Mucosa of descending colon (tissue), 3 donors: ENCODE measurements around the gene CTSW. TPM values are rescaled to one million over a fixed set of nuclear protein-coding genes. Genes with fewer than 3 reads are reported as not detected.

Experiments used
- ATAC-seq: fragments of 200-7000 bp; cut with Tn5 transposase; one replicate; pipeline ENCODE4 v1.9.1; 2020; ENCODE audit warnings: mild to moderate bottlenecking, moderate library complexity
- DNase-seq, 3 donors: peaks; one replicate each; pipeline ENCODE4 v3.0.0-alpha.2; 2020
- H3K36me3 ChIP-seq: fragments of 200-600 bp; one replicate; pipeline ENCODE4 v1.8.0; 2021; ENCODE audit warnings: low read depth, mild to moderate bottlenecking
- H3K4me1 ChIP-seq: fragments of 200-600 bp; one replicate; pipeline ENCODE4 v1.8.0; 2021; ENCODE audit warnings: low read depth, mild to moderate bottlenecking
- H3K4me3 ChIP-seq: fragments of 200-600 bp; one replicate; pipeline ENCODE4 v1.8.0; 2021; ENCODE audit warnings: mild to moderate bottlenecking
- H3K9me3 ChIP-seq: fragments of 200-600 bp; one replicate; pipeline ENCODE4 v1.8.0; 2021; ENCODE audit warnings: mild to moderate bottlenecking
- CTCF ChIP-seq: fragments of 200-600 bp; IDR thresholded peaks from one replicate; pipeline ENCODE4 v1.8.0; 2022; ENCODE audit warnings: antibody characterized with exemption, mild to moderate bottlenecking
- intact Hi-C, 2 donors: fragments of 100-400 bp; cut with DNase I in 1 of 2; cut with micrococcal nuclease in 1 of 2; formaldehyde crosslinking; loops; one replicate each; pipeline versions ENCODE4 v1.11.0 to v1.11.1; 2022; cut with DNase I, micrococcal nuclease
- total RNA-seq, 3 donors: library from RNA; stranded (reverse); fragmentation: NEBNext Ultra II Directional in 2 of 3; extraction: Animal tissue kit (Norgen Biotek cat#: 25700) in 2 of 3; gene quantifications; one replicate each; pipeline versions ENCODE4 v1.2.1 to v1.2.4, GENCODE V29; 2021 to 2023
- donor health status: DM: no; HTN: no; CAD: no; lungs with moderate emphysema.
- donor health status: DM: no; HTN: no; CAD: no.
- donor health status: DM: no; HTN: yes; CAD: no.

CTSW gene
- total RNA-seq, 3 donors from 2014 or later, result 1.2 to 3.2 (median 2.8) TPM

GRCh38 chr11:65851083-65851579 lies 28.5 kb upstream of the CTSW start:
- no peak for TF ChIP-seq CTCF
- intact Hi-C loops, result no loop called here
- DNase-seq (peak in 1 of 3 donors; percentile 43), ATAC-seq (peak; percentile 5)
- Histone ChIP-seq H3K36me3 (no peaks in the 10 kb centered on the region), H3K4me1 (peaks cover 36% of the 10 kb centered on the region), H3K4me3 (no peak overlapping the region), H3K9me3 (no peaks in the 10 kb centered on the region)

DNA sequence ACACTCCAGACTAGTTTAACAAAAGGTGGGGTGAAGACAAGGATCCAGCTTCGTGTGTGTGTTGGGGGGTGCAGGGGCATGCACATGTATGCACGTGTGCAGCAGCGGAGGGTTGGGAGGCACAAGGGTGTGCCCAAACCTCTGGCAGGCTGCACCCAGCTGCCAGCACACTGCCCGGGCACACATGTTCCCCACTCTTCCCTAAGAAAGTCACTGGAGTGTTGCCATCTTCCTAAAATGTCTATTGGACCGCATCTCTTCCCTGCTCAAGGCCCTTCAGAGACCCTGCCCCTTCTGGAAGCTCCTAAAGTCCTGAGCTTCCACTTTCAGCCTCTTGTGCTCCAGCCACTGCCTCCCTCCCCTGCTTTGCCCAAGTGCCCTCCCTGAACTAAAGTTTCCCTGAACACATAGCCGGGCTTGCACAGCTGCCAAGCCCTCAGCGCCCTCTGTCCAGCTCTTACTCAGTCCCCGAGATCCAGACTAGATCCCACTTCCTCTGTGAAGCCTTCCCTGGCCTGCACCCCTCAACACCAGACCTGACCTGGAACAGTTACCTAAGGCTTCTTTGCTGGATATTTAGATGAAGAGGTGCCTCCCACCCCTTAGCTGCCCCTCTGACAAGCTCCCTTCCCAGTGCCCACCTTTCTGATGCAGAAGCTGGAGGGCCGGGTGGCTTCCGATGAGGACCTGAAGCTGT lies 27.7 kb upstream of the CTSW start:
- ATAC-seq, result no peak
- Histone ChIP-seq H3K36me3 (no peaks in the 10 kb centered on the region), H3K4me1 (peaks cover 40% of the 10 kb centered on the region), H3K4me3 (no peak overlapping the region), H3K9me3 (no peaks in the 10 kb centered on the region)
- peak in 1 of 3 donors; percentile 34 for DNase-seq
- TF ChIP-seq CTCF, result no peak
- intact Hi-C loops, result no loop called here

- no peaks in the 10 kb centered on the region for H3K9me3 ChIP-seq
- ATAC-seq (no peak), DNase-seq (peak in 2 of 3 donors; percentile 53 to 56)
- H3K4me1 ChIP-seq, result peaks cover 40% of the 10 kb centered on the region
- no peaks in the 10 kb centered on the region for H3K36me3 ChIP-seq
- H3K4me3 ChIP-seq, result no peak overlapping the region
- intact Hi-C loops, result no loop called here
- TF ChIP-seq CTCF, result no peak
These were observed 27.0 kb upstream of the CTSW start for GRCh38 chr11:65852508-65853245.

- intact Hi-C loops, result no loop called here
- DNase-seq (peak in 2 of 3 donors; percentile 31 to 52), ATAC-seq (no peak)
- Histone ChIP-seq H3K4me3 (no peak overlapping the region), H3K9me3 (no peaks in the 10 kb centered on the region), H3K4me1 (peaks cover 40% of the 10 kb centered on the region), H3K36me3 (peaks cover 4% of the 10 kb centered on the region)
- no peak for TF ChIP-seq CTCF
These were observed 26.2 kb upstream of the CTSW start for GRCh38 chr11:65853246-65853979.

DNA sequence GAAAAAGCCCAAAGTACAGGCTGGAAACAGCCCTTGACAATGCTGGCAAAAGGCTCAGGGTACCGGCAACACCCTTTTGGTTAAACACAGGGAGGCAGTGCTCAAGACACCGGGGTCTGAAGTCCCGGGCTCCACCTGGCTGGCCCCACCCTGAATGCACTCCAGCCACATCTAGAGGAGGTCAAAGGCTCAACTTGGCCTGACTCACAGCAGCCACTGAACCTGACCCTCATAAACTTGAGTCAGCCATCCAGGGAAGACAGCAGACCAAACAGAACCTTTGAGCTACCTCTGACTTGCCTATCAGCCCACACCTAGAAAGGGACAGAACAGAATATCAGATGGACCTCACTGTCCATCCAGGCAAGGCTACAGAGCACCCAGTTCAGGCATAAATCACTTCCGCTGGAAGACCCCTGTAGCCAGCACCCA lies 25.5 kb upstream of the CTSW start:
- DNase-seq (peak; percentile 88 to 92 (median 89)), ATAC-seq (peak; percentile 63)
- intact Hi-C loops, result no loop called here
- H3K4me3 ChIP-seq, result no peak overlapping the region
- TF ChIP-seq CTCF, result no peak
- peaks cover 40% of the 10 kb centered on the region for H3K4me1 ChIP-seq
- H3K9me3 ChIP-seq, result no peaks in the 10 kb centered on the region
- H3K36me3 ChIP-seq, result peaks cover 4% of the 10 kb centered on the region
